Uterine smooth muscle cell (primary cell): ENCODE measurements around the gene IGLON5. TPM values are rescaled to one million over a fixed set of nuclear protein-coding genes. Genes with fewer than 3 reads are reported as not detected.

Experiments
- total RNA-seq: library from RNA; depleted of rRNA; stranded (reverse); fragments of >200 nt; gene quantifications from 2 replicates; pipeline ENCODE4 v1.2.3, GENCODE V29; 2014

IGLON5 gene
- not detected in 2 replicates for total RNA-seq

DNA sequence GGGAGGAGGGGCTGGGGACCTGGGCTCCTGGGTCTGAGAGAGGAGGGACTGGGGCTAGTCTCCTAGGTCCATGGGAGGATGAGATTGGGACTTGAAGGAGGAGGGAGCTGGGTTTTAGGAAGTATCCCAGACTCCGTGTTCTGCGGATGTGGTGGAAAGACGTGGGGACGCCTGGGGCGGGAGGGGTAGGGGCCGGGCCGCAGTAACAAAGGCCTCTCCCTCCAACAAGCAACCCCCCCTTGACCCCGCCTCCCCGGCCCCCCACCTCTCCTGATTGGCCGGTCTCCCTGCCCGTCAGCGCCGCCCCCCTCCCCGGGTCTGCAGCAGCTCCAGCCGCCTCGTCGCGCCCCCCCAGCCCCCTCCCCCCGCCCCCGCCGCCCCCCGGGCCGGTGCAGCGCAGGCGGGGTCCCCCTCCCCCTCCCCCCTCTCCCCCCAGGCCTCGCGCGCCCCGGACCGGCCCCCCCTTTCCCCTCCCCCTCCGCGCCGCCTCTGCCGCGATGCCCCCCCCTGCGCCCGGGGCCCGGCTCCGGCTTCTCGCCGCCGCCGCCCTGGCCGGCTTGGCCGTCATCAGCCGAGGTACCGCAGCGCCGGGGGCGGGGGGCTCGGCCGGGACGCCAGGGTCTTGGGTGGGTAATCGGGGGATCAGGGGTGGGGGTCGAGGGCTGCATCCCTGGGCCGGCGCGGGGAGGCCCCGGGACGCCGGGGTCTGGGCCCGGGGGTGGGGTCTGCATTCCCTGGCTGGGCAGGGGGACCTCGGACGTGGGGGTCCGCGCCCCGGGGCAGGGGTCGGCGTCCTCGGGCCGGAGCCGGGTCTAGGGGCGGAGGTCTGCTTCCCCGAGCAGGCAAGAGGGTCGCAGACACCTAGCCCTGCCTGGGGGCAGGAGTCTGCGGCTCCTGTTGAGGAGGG is at the start of gene IGLON5:
IGLON5 (plus strand) TSS at position 294 of the 907 bp plus-strand sequence; CDS start at position 498, 204 bp downstream.

DNA sequence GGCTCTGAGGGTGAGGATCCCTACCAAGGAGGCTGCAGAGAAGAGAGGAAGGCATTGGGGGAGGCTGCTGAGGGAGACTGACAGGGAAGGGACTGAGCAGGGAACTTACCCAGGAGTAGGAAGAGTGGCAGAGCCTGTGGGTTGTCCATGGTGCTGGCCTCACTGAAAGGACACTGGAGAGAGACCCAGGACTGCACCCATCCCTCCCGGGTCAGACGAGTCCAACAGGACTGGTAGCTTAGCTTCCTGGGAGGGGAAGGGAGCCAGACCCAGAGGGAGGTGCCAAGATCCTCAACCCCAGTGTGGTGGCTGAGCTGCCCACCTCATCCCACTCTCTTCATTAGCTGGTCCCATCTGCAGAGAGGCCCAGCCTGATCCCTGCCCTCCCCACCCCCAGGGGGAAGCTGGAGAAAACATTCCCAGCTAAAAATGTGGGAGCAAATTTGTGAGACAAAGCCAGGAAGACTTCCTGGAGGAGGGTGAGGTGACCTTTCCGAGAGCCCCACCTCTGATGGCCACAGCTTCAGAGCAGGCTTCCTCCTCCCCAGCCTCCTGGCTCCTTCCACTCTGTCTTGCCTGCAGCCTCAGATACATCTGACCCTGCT is 30.6 kb downstream of the IGLON5 start, which contains the start of gene VSIG10L:
VSIG10L (minus strand) TSS at position 164 of the 605 bp plus-strand sequence; CDS start at position 149, 15 bp downstream.

GRCh38 chr19:51365965-51366388 is 54.5 kb downstream of the IGLON5 start, which contains the start of gene ETFB:
Gene ETFB, minus strand, starts transcription at chr19:51366388. Its CDS starts 62 bp downstream, at chr19:51366326.

DNA sequence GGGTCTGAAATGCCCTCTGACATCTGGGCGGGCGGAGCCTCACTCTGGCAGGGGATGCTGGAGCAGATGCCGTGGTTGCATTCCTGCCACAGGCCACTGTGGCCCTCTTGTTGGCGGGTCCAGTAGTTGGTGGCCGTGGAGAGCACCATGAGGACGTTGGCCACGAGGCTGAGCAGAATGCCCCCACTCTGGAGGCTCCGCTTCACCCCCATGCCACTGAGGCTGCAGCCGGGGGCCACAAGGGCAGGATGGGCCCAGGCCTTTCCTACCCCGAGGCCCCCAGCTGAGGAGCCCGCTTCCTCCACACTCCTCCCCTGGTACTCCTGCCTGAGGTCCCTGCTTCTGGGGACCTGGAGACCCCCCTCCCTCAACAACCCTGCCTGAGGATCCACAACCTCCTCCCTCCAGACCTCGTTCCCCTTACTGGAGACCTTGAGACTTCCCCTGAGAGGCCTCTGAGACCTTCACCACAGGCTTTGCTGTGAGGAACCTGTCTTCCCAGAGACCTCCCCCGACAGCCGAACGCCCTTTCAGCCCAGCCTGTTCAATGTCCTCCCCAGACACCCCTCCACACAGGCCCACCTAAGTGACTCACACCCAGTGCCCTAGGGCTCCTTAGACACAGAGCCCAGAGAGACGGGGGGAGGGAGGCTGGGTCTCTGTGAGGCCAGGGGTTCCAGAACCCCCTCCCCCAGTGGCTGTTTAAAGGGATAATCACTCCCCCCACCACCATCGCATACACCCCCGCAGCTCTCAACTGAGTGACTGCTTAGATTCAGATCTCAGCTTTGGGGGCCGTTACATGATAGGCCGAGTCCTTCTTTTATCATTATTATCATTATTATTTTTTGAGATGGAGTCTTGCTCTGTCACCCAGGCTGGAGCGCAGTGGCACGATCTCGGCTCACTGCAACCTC is 57.2 kb downstream of the IGLON5 start, which contains the start of gene CLDND2:
CLDND2 (minus strand) TSS at position 638 of the 917 bp plus-strand sequence; CDS start at position 212, 426 bp downstream.

GRCh38 chr19:51372649-51373504 is 61.4 kb downstream of the IGLON5 start, which contains the start of gene NKG7:
Gene NKG7, minus strand, starts transcription at chr19:51372654. Its CDS starts 119 bp downstream, at chr19:51372535.

Other genes with a start within 250 kb of the IGLON5 start
- not detected in 2 replicates for gene KLK13, start 246.6 kb upstream of the IGLON5 start, total RNA-seq
- not detected in 2 replicates for gene KLK14, start 228.8 kb upstream of the IGLON5 start, total RNA-seq
- gene CTU1, start 203.2 kb upstream of the IGLON5 start, total RNA-seq: 9.5 and 11.1 TPM in 2 replicates
- gene SIGLEC9, start 186.7 kb upstream of the IGLON5 start, total RNA-seq: 0.44 TPM in 1 of 2 replicates, not detected in the other
- not detected in 2 replicates for gene SIGLEC7, start 169.3 kb upstream of the IGLON5 start, total RNA-seq
- gene CD33, start 86.6 kb upstream of the IGLON5 start, total RNA-seq: 0.22 TPM in 1 of 2 replicates, not detected in the other
- gene SIGLECL1, start 60.6 kb upstream of the IGLON5 start, total RNA-seq: not detected in 2 replicates
- 0.22 and 0.50 TPM in 2 replicates for gene VSIG10L, start 30.5 kb downstream of the IGLON5 start, total RNA-seq
- 130 and 137 TPM in 2 replicates for gene ETFB, start 54.7 kb downstream of the IGLON5 start, total RNA-seq
- gene CLDND2, start 57.4 kb downstream of the IGLON5 start, total RNA-seq: not detected in 2 replicates
- not detected in 2 replicates for gene NKG7, start 61.0 kb downstream of the IGLON5 start, total RNA-seq
- gene LIM2, start 76.3 kb downstream of the IGLON5 start, total RNA-seq: not detected in 2 replicates
- not detected in 2 replicates for gene C19orf84, start 78.9 kb downstream of the IGLON5 start, total RNA-seq
- not detected in 2 replicates for gene SIGLEC10, start 106.0 kb downstream of the IGLON5 start, total RNA-seq
- not detected in 2 replicates for gene SIGLEC8, start 146.8 kb downstream of the IGLON5 start, total RNA-seq
- gene CEACAM18, start 166.9 kb downstream of the IGLON5 start, total RNA-seq: not detected in 2 replicates
- not detected in 2 replicates for gene SIGLEC12, start 190.2 kb downstream of the IGLON5 start, total RNA-seq
- 0.11 TPM in 1 of 2 replicates, not detected in the other for gene SIGLEC6, start 220.0 kb downstream of the IGLON5 start, total RNA-seq